HepG2 (cell line): ENCODE results near the gene ARHGEF40. TPM values are rescaled to one million over a fixed set of nuclear protein-coding genes. Genes with fewer than 3 reads are reported as not detected.

Source experiments
- ATAC-seq: fragments of 200-7000 bp; cut with Tn5 transposase; 3 replicates; pipeline ENCODE4 v1.9.1; 2020; ENCODE audit warnings: mild to moderate bottlenecking, moderate library complexity
- BruUV-seq: library from RNA; stranded (reverse); fragments of 400-500 nt; replicated peaks from 2 replicates; lab custom pipeline; 2021; lab: Mats Ljungman, UMichigan
- CTCF ChIA-PET: fragments of 300-600 bp; formaldehyde crosslinking; extraction: SDS; loops from one replicate; lab custom pipeline; 2021; ENCODE audit warnings: low total read pairs, inconsistent platforms, low intra/inter-chr PET ratio; lab: Yijun Ruan, JAX
- POLR2A ChIA-PET: fragments of 350-600 bp; sonication (Branson Sonifier 250); formaldehyde crosslinking; loops from one replicate; lab custom pipeline; 2020; ENCODE audit warnings: antibody characterized with exemption, inconsistent platforms; lab: Yijun Ruan, JAX
- DNase-seq: peaks from one replicate; pipeline ENCODE4 v3.0.0-alpha.2; 2015; ENCODE audit warnings: low spot score
- FAIRE-seq: peaks from 3 replicates; lab custom pipeline; 2011; peaks lifted over from hg19 to GRCh38; lab: Jason Lieb, UNC
- H2AFZ ChIP-seq: one replicate; pipeline ENCODE4 v1.6.1; 2011; ENCODE audit warnings: low read length, inconsistent platforms
- H3K27ac ChIP-seq: fragments of 300-600 bp; 3 replicates; pipeline ENCODE4 v1.8.0; 2011; ENCODE audit warnings: mixed run types, mild to moderate bottlenecking, mixed read lengths, low read length, inconsistent platforms; ENCODE audit not compliant: insufficient read depth; ENCODE audit errors: extremely low read length
- H3K27me3 ChIP-seq, 2 experiments: fragments of 200-600 bp in 1 of 2; 2 replicates in 1 of 2; 3 replicates in 1 of 2; pipeline versions ENCODE4 v1.6.0 to v1.8.0; 2011; ENCODE audit warnings: low read length in 2 of 2, mild to moderate bottlenecking in 2 of 2, moderate library complexity in 2 of 2, inconsistent platforms in 1 of 2; ENCODE audit not compliant: insufficient read depth in 2 of 2, control insufficient read depth in 1 of 2
- H3K36me3 ChIP-seq, 2 experiments: fragments of 200-600 bp in 1 of 2; replicated peaks in 1 of 2; 2 replicates in 1 of 2; 3 replicates in 1 of 2; pipeline versions ENCODE4 v1.5.1 to v1.8.0; 2011; ENCODE audit warnings: low read length in 2 of 2, inconsistent platforms in 1 of 2; ENCODE audit not compliant: insufficient read depth in 2 of 2, control insufficient read depth in 1 of 2
- H3K4me1 ChIP-seq: 2 replicates; pipeline ENCODE4 v1.5.1; 2012; ENCODE audit warnings: low read length, inconsistent platforms; ENCODE audit not compliant: insufficient read depth
- H3K4me2 ChIP-seq: 2 replicates; pipeline ENCODE4 v1.6.0; 2011; ENCODE audit warnings: low read depth, low read length, inconsistent platforms
- H3K4me3 ChIP-seq, 3 experiments: fragments of 200-600 bp in 1 of 3; sonication (generic), shearing (Covaris generic) in 1 of 3; replicated peaks in 1 of 3; 2 replicates each; pipeline ENCODE4 v1.5.1; 2011 to 2016; ENCODE audit warnings: low read length in 3 of 3, inconsistent platforms in 2 of 3, low read depth in 2 of 3, mild to moderate bottlenecking in 2 of 3, control low read depth in 1 of 3, mixed read lengths in 1 of 3; ENCODE audit not compliant: insufficient read depth in 1 of 3
- H3K79me2 ChIP-seq: one replicate; pipeline ENCODE4 v1.6.1; 2011; ENCODE audit warnings: low read length, inconsistent platforms; ENCODE audit not compliant: insufficient read depth
- H3K9ac ChIP-seq: 2 replicates; pipeline ENCODE4 v1.6.0; 2011; ENCODE audit warnings: mild to moderate bottlenecking, low read depth, low read length, inconsistent platforms; ENCODE audit not compliant: insufficient read depth
- H3K9me3 ChIP-seq: 2 replicates; pipeline ENCODE4 v1.5.1; 2012; ENCODE audit warnings: mild to moderate bottlenecking, low read length
- H4K20me1 ChIP-seq: 2 replicates; pipeline ENCODE4 v1.6.0; 2011; ENCODE audit warnings: inconsistent platforms, mild to moderate bottlenecking, low read length, moderate library complexity; ENCODE audit not compliant: insufficient read depth
- CBFB ChIP-seq: sonication (generic); formaldehyde crosslinking; IDR thresholded peaks from 2 replicates; pipeline ENCODE4 v1.4.0; 2020; ENCODE audit warnings: missing genetic modification reagents
- CEBPG ChIP-seq: IDR thresholded peaks from 2 replicates; pipeline ENCODE4 v1.6.1; 2016
- CHD4 ChIP-seq: fragments of 200-600 bp; sonication (generic); IDR thresholded peaks from 2 replicates; pipeline ENCODE4 v1.7.0; 2017; ENCODE audit warnings: mild to moderate bottlenecking, low read length, borderline replicate concordance
- GMEB2 ChIP-seq: IDR thresholded peaks from 2 replicates; pipeline ENCODE4 v1.6.1; 2016; ENCODE audit warnings: missing biosample characterization, missing genetic modification reagents, low read depth
- GTF2F1 ChIP-seq: fragments of 150-350 bp; IDR thresholded peaks from 2 replicates; pipeline ENCODE4 v1.6.1; 2014; ENCODE audit warnings: low read length
- JARID2 ChIP-seq: sonication (generic); formaldehyde crosslinking; IDR thresholded peaks from 2 replicates; pipeline ENCODE4 v1.8.1; 2023; ENCODE audit warnings: missing genetic modification reagents, inconsistent platforms; ENCODE audit not compliant: insufficient replicate concordance
- KDM2A ChIP-seq: sonication (generic); formaldehyde crosslinking; IDR thresholded peaks from 2 replicates; pipeline ENCODE4 v1.4.0; 2020; ENCODE audit warnings: low read depth, missing genetic modification reagents, borderline replicate concordance
- MBNL3 ChIP-seq: fragments of 250-450 bp; sonication (Bioruptor Pico); conservative IDR thresholded peaks from 2 replicates; pipeline ENCODE4 v1.8.0; 2022; ENCODE audit warnings: mild to moderate bottlenecking, inconsistent platforms
- MYNN ChIP-seq: sonication (generic); formaldehyde crosslinking; IDR thresholded peaks from 2 replicates; pipeline ENCODE4 v1.4.0; 2020; ENCODE audit warnings: mild to moderate bottlenecking, low read depth, missing genetic modification reagents
- PBX3 ChIP-seq: sonication (generic); formaldehyde crosslinking; IDR thresholded peaks from 2 replicates; pipeline ENCODE4 v1.8.1; 2023; ENCODE audit warnings: missing genetic modification reagents, inconsistent platforms, borderline replicate concordance
- SRSF1 ChIP-seq: fragments of 200-400 bp; formaldehyde crosslinking; optimal IDR thresholded peaks from 2 replicates; pipeline ENCODE3; 2017; ENCODE audit warnings: mild to moderate bottlenecking, low read depth, low read length, moderate library complexity
- TGIF2 ChIP-seq: IDR thresholded peaks from 2 replicates; pipeline ENCODE4 v1.6.1; 2016; ENCODE audit warnings: control low read depth, missing compliant biosample characterization
- U2AF1 ChIP-seq: fragments of 200-400 bp; formaldehyde crosslinking; optimal IDR thresholded peaks from 2 replicates; pipeline ENCODE3; 2017; ENCODE audit warnings: mild to moderate bottlenecking, low read depth, low read length
- ZBTB20 ChIP-seq: sonication (generic); formaldehyde crosslinking; IDR thresholded peaks from 2 replicates; pipeline ENCODE4 v1.8.1; 2023; ENCODE audit warnings: missing genetic modification reagents, low read depth, mild to moderate bottlenecking, borderline replicate concordance
- ZNF414 ChIP-seq: sonication (generic); formaldehyde crosslinking; IDR thresholded peaks from 2 replicates; pipeline ENCODE4 v1.5.0; 2020; ENCODE audit warnings: missing genetic modification reagents
- ZNF761 ChIP-seq: sonication (generic); formaldehyde crosslinking; conservative IDR thresholded peaks from 2 replicates; pipeline ENCODE4 v1.4.0; 2020; ENCODE audit warnings: mild to moderate bottlenecking, missing genetic modification reagents
- ZNF879 ChIP-seq: sonication (generic); formaldehyde crosslinking; IDR thresholded peaks from 2 replicates; pipeline ENCODE4 v1.8.1; 2023; ENCODE audit warnings: missing genetic modification reagents
- WGBS: methylation state at CpG from one replicate; pipeline ENCODE4 v1.1.6; 2017; ENCODE audit warnings: low lambda C conversion rate; 5-methylcytosine and 5-hydroxymethylcytosine counted together
- in situ Hi-C: cut with HindIII; loops from 2 replicates; pipeline ENCODE4 v1.10.0; 2017; ENCODE audit warnings: low pct_unique_long_range_greater_than_20kb; ENCODE audit not compliant: extremely low pct_ligation_motif_present
- intact Hi-C: fragments of 100-400 bp; cut with micrococcal nuclease; formaldehyde crosslinking; loops from one replicate; pipeline ENCODE4 v1.10.0; 2022; ENCODE audit not compliant: unreplicated experiment
- polyA plus RNA-seq, 8 experiments: library from polyadenylated mRNA; depleted of rRNA in 3 of 8; stranded (reverse) in 7 of 8; unstranded in 1 of 8; fragments of >200 nt; fragmentation: Illumina TruSeq in 4 of 8; extraction: Trizol in 4 of 8; gene quantifications; 2 replicates each; pipeline versions ENCODE4 v1.2.1 to v1.2.3, GENCODE V29; 2011 to 2016; ENCODE audit warnings: low read depth in 4 of 8, missing spikeins in 1 of 8, mixed read lengths in 1 of 8; ENCODE audit not compliant: insufficient read depth in 1 of 8
- total RNA-seq, 5 experiments: library from RNA; depleted of rRNA; stranded (reverse); fragments of >200 nt; fragmentation: Illumina TruSeq; extraction: Trizol; gene quantifications; 2 replicates each; pipeline ENCODE4 v1.2.3, GENCODE V29; 2016; ENCODE audit warnings: low read depth in 1 of 5

Gene ARHGEF40
- total and polyA plus RNA-seq, 2 of the 13 experiments (the other 11 are each of a cell fraction or from before 2014, with no cell fraction given): 28.1 to 78.1 TPM

GRCh38 chr14:21049271-21049673 lies 20.8 kb upstream of the ARHGEF40 start:
- DNase-seq (no peak), FAIRE-seq (no peak), ATAC-seq (no peak)
- no peaks in the 10 kb centered on the region for H4K20me1 ChIP-seq
- no TSS peak for BruUV-seq
- no peaks in the 10 kb centered on the region for H3K36me3 ChIP-seq
- H3K9me3 ChIP-seq: no peaks in the 10 kb centered on the region
- intact Hi-C loops (no loop called here), in situ Hi-C loops (no loop called here)
- H3K27ac ChIP-seq: peak overlapping the region; percentile 33
- 0 out of 2 replicates have a peak, but pooled peaks have one; percentile 31 for TF ChIP-seq ZNF761 (CRISPR knock-in tag)
- no peak for TF ChIP-seq GTF2F1
- no peak overlapping the region for H2AFZ ChIP-seq
- no peaks in the 10 kb centered on the region for H3K27me3 ChIP-seq
- no peaks in the 10 kb centered on the region for H3K79me2 ChIP-seq
- WGBS: 64% methylated on average over 3 of the region's 3 CpGs
- no peak overlapping the region for H3K4me2 ChIP-seq
- peaks cover 83% of the 10 kb centered on the region for H3K4me1 ChIP-seq
- H3K4me3 ChIP-seq: no peak overlapping the region
- CTCF ChIA-PET: no interaction called here
- POLR2A ChIA-PET: interaction anchor here (1.2 to 4.9 kb wide), 7 partner anchors 10 to 35 kb away, joined by 3 to 26 read pairs (median 9); partner anchors contain the start of gene ARHGEF40
- H3K9ac ChIP-seq: no peak overlapping the region

GRCh38 chr14:21050597-21050996 lies 19.5 kb upstream of the ARHGEF40 start:
- peaks cover 84% of the 10 kb centered on the region for H3K4me1 ChIP-seq
- H3K4me3 ChIP-seq: no peak overlapping the region
- 94% methylated on average over 3 of the region's 3 CpGs for WGBS
- no peak overlapping the region for H2AFZ ChIP-seq
- FAIRE-seq: no peak
- BruUV-seq: no TSS peak
- no peaks in the 10 kb centered on the region for H3K79me2 ChIP-seq
- intact Hi-C loops (no loop called here), in situ Hi-C loops (no loop called here)
- no peaks in the 10 kb centered on the region for H3K27me3 ChIP-seq
- no peak overlapping the region for H3K9ac ChIP-seq
- no peak for DNase-seq
- ChIA-PET CTCF (no interaction called here), POLR2A (interaction anchor here (1.0 to 4.9 kb wide), 2 partner anchors 11 to 18 kb away, joined by 4 to 26 read pairs; no protein-coding TSS in a partner anchor)
- ATAC-seq: no peak
- H3K27ac ChIP-seq: no peak overlapping the region
- H3K4me2 ChIP-seq: no peak overlapping the region
- H4K20me1 ChIP-seq: no peaks in the 10 kb centered on the region
- no peaks in the 10 kb centered on the region for H3K36me3 ChIP-seq
- no peak for TF ChIP-seq CBFB (CRISPR knock-in tag)
- no peak for TF ChIP-seq PBX3 (CRISPR knock-in tag)
- no peak for TF ChIP-seq JARID2 (CRISPR knock-in tag)
- no peak for TF ChIP-seq SRSF1
- no peak for TF ChIP-seq GMEB2
- TF ChIP-seq ZBTB20 (CRISPR knock-in tag): no peak
- no peak for TF ChIP-seq CHD4
- TF ChIP-seq ZNF879 (CRISPR knock-in tag): no peak
- no peak for TF ChIP-seq CEBPG (CRISPR knock-in tag)
- TF ChIP-seq ZNF414: no peak
- TF ChIP-seq MBNL3 (CRISPR knock-in tag): no peak
- no peak for TF ChIP-seq MYNN
- no peak for TF ChIP-seq U2AF1
- no peak for TF ChIP-seq KDM2A (CRISPR knock-in tag)
- no peak for TF ChIP-seq TGIF2
- no peaks in the 10 kb centered on the region for H3K9me3 ChIP-seq
